GM19025 (cell line): Measurements from ENCODE around the gene STK11.

Source experiments
- ATAC-seq: cut with Tn5 transposase; IDR thresholded peaks from one replicate; pipeline ENCODE4 v1.9.1; 2021; ENCODE audit warnings: mild to moderate bottlenecking, low read depth, moderate library complexity; ENCODE audit not compliant: unreplicated experiment

Gene STK11

DNA sequence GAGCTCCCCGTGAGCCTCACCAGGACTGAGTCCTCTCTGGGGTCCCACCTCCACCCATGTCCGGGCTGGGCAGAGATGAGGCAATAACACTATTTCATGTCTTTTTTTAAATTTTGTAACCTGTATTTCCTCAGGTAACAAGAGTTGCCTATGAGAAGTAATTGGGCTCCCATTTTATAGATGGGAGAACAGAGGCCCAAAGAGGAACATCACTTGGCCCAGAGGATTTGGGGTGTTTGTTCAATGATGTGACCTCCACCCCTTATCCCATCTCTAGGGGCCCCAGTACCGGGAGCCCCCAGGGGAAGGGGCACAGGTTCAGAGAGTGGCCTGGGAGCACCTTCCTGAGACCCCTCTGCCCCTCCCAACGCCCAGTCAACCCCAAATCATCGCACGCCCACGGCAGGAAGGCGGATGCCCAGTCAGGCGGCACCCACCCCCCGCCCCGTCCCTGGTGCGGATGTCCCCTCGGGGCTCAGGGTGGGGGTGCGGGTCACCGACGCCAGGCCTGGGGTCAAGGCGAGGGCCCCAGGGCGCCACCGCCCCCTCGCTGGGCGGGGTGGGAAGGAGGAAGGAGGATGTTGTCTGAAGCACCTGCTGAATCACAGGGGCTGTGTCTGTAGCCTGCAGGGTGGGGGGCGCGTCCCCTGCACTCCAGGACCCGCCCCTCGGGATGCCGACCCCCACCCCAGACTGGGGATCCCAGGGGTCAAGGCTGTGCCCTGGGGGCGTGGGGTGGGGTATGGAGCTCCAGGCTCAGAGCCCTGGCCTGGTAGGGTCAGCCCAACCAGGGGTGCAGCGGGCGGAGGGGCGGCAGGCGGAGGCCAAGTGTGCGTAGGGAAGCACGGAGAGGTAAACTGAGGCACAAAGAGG is 54.5 kb downstream of the STK11 start:
- ATAC-seq = no peak

DNA sequence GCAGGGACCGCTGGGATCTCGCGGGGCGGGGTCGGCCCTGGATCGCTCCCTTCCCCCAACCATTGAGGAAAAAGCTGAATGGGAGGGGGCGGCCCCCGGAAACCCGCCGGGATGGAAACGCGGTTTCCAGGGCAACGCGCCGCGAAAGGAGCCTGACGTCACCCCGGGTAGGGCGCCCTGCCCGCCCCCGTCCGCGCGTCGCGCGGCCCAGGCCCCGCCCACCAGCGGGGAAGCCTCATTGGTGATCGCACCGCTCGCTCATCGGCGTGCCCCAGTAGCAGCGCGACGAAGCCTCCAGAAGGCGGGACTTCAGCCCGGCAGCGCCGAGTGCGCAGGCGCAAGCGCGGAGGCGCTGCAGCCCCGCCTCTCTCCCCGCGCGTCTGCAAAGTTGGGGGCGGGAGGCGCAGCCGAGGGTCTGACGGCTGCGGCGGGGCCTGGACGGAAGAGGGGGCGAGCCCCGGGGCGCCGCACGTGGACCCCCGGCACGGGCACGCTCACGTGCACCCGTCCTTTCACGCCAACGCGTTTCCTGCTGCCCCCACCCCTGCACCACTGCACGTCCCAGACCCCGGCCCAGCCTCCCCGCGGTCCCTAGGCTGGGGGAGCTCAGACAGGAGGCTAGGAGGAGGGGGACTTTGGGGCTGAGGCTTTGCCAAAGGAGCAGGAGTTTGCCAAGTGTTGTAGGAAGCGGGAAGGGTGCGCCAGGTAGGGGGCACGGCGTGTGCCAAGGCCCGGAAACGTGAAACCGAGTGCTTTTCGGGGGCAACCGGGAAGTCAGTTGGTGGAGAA is 55.4 kb downstream of the STK11 start:
- peak; percentile 66 for ATAC-seq

GRCh38 chr19:1261538-1261797 is 55.9 kb downstream of the STK11 start:
- ATAC-seq = no peak

DNA sequence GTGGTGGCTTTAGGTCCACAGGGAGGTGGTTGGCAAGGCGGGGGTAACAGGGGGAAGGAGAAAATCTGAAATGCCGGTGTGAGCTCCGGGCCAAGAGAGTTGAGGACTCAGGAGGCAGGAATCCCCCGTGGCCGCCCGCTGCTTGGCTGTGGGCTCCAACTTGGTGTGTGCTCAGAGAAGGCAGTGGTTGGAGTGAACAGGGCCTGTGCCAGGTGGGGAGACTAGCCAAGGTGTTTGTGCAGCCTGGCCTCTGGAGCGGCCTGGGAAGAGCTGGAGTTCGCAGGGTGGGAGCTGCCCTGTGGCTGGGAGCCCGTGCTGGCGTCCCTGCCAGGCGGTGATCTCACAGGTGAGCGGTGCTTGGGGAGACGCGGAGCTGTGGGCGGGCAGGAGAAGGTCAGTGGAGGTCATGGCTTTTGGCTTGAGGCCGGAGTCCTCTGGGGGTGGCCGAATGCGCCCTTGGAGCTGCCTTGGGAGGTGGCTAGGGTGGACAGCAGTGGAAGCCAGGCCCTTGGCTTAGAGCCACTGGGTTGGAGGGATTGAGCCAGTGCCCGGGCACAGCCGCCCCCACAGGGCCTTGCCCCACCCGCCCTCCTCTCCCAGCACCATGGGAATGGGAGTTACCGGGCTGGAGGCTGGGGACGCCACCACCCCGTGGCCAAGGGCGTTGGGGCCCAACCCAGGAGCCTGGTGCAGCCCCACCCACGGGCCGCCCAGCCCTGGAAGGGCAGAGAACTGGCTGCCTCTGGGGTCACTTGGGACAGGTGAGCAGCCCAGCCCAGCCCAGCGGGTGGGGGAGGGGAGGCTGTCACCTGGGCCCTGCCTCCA is 56.4 kb downstream of the STK11 start:
- ATAC-seq = no peak

DNA sequence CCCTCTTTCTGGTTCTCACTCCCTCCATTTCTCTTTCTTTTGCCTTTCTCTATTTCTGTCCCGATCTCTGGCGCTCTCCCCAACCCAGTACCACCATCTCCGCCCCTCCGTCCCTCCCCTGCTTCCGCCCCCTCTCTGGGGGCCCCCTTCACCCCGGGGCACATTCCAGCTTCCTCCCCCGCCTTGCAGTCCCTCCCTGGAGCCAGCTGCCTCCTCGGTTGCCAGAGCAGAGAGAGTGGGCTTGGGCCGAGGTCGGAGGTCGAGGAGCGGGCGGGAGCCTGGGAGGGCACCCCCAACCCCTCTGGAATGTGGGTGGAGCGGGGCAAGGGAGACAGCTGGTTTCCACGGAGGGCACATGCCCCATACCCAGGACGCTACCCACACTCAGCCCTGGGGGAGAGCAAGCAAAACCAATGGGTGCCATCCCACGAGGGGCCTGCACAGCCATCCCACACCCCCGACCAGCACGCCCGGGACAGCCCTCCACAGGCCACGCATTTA is 57.1 kb downstream of the STK11 start:
- ATAC-seq = no peak

- no peak for ATAC-seq
Observed at GRCh38 chr19:1263188-1263587, 57.6 kb downstream of the STK11 start.

GRCh38 chr19:1264801-1265614 is 59.4 kb downstream of the STK11 start:
- ATAC-seq = no peak

DNA sequence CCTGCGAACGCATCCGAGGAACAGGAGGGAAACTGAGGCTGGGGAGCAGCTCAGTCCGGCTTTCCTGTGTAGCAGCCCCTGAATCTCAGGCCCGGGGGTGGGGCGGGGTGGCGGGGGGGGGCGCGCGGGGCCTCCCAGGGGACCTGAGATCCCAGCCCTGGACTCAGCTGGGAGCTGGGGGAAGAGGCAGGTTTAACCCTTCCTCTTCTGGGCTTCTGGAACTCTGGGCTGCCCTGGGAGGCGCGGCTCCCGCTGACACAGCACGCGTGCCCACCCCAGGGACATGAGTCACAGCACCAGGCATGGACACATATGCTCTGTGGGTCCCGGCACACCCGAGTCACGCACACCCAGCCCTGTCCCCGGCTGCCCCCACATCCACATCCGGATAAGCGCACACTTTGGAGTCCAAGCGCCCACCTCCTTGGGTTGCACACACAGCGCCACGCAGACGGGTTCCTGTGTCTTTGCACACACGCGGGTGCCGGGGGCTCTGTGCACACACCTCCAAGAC is 60.1 kb downstream of the STK11 start:
- no peak for ATAC-seq

DNA sequence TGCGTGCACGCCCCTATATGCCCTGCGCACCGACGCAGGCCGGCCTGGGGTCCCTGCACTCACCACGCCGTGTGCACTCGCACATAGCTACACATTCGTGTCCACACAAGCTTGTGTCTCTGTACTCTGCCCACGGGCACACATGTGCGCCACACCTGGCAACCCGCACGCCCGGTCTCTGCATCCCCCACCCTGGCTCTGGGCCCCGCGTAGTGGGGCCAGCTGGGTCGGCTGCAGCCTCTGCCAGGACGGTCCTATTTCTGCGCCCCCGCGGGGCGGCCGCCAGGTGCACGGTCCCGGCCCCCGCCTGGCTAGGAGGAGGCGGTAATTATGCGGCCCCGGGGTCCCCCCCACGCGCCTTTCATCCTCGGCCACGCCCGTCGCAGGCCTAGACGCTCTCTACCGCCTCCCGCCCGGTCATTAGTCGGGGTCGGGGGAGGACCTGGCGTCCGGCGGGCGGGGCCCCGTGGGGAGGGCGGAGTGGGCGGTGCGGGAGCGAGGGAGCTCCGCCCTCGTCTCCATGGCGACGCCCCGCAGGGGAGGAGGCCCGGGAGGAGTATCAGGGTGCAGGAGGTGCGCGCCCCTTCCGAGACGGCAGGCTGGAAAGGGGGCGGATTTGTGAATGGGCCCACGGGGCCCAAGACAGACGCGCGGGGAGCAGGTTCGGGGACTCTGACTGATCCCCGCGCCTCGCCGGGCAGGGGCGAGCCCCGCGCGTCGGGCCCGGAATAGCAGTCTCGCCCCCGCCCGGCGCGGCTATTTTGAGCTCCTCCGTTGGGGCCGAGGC is 60.7 kb downstream of the STK11 start:
- ATAC-seq = peak; percentile 32

GRCh38 chr19:1266916-1267476 is 61.4 kb downstream of the STK11 start:
- ATAC-seq = peak; percentile 12

DNA sequence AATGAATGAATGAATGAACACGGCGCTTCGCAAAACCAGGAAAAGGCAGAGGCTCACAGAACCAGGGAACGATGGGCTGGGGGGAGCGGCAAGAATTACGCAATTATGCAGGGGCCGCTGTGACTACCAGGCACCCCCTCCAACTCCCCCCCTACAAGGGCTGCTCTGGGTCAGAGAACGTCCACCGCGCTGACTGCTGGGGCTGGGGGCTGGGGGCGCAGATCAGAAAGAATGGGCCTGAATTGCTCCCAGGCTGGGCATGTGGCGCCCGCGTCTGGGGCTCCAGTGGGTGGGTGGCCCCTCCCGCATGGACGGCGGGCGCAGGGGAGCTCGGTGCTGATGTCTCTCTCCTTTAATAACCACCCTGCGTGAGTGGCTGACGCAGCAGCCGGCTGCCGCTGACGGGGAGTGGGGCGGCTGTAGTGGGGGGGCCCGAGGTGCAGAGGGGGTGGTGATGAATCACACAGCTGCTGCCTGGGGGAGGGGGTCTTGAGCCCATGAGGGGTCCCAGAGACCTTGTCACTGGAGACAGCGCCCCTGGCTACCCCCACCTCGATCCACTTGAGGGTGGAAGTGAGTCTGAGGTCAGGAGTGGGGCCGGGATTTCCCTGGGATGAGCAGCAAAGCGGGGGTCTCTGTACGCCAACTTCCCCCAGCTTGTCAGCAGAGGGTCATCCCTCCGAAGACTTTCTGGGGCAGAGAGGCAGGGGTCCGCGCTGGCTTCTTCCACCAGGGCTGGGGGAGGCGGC is 62.1 kb downstream of the STK11 start:
- no peak for ATAC-seq

DNA sequence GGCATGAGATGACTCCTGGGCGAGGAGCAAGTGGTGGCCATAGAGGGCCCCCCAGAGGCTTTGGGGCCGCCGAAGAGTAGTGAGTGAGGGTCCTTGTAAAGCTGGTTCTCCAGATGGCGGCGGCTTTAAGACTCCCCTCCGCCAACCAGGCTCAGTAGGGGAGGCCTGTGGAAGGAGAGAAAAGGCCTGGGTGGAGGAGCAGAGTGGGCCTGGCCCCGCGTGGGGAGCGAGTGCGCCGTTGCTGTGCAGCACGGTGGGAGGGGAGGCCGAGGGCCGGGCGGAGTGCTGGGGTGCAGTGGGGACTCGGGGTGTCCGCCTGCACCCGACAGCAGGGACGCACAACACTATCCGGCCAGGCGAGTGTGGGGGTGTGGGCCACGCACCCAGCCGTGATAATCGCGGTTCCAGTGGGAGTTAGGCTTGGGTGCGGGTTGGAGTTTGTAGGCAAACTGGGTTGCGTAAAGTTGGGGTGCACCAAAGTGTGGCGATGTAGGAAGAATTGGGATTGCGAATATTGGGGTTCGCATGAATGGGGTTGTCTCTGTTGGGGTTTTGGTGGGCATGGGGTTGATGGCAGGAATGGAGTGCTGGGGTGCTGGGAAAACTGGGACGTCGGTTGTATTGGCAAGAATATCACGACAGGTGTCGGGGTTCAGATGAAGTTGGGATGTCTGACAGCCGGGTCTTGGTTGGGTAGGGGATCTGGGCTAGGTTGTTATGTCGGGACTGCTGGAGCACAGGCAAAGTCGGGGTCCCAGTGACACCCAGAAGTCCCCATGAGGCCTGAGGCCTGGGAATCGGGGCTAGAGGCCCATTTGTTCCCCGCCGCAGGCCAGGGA is 62.9 kb downstream of the STK11 start:
- ATAC-seq = no peak

DNA sequence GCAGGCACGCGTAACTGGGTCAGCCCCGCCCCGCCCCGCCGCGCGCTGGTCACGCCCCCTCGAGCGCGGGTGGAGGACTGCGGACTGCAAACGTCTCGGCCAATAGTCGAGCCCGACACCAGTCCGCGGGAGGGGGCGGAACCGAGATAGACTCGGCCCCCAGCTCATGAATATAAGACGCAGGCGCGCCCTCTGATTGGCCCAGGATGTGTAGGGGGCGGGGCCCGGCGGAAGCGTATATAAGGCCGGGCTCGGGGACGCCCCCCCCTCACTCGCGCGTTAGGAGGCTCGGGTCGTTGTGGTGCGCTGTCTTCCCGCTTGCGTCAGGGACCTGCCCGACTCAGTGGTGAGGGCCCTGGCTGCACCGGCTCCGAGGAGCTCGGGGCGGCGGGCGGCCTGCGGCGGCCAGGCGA is 63.5 kb downstream of the STK11 start, which contains the start of gene CIRBP:
CIRBP (plus strand) TSS at position 268 of the 413 bp plus-strand sequence. CDS start 1,602 bp downstream, outside the sequence.
- ATAC-seq = peak; percentile 60

GRCh38 chr19:1269478-1270212 is 64.1 kb downstream of the STK11 start:
- ATAC-seq = peak; percentile 24

DNA sequence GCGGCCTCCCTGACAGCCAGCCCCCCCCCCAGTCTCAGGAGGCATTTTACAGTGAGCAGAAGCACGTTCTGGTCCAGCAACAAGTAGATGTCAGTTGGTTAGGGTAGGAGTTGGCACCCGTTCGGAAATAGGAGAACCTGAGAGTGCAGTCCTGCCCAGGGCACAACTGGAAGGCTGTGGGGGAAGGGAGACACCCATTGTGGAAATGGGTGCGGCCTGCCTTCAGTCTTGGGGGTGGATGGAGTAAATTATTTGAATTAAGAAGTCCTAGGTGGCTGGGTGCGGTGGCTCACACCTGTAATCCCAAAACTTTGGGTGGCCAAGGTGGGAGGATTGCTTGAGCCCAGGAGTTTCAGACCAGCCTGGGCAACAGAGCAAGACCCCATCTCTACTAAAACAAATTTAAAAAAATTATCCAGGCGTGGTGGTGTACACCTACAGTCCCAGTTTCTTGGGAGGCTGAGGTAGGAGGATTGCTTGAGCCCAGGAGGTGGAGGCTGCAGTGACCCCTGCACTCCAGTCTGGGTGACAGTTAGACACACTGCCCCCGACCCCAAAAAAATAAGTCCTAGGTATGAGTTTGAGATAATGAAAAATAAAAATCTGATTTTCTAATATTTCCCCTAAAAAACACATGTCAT is 64.8 kb downstream of the STK11 start:
- ATAC-seq = no peak
